ENCODE results near the gene ZNF787. TPM values are rescaled to one million over a fixed set of nuclear protein-coding genes. Genes with fewer than 3 reads are reported as not detected.

Gene ZNF787
- polyA plus RNA-seq, 2 of the 4 experiments (the other 2 are of a cell fraction): 12.5 to 35.1 TPM

- H3K9me3 ChIP-seq: no peaks in the 10 kb centered on the region
- ATAC-seq (no peak), DNase-seq (ENCODE audit: low read depth in 1 of 2, low spot score in 1 of 2) (no peak), FAIRE-seq (no peak)
- WGBS (ENCODE audit: missing lambda C conversion rate): 95% methylated on average over 13 of the region's 13 CpGs
- TF ChIP-seq BHLHE40 (IDR thresholded peaks at IDR 0.05; ENCODE audit: low read depth, low read length): no peak
- TF ChIP-seq HDAC2 (IDR thresholded peaks at IDR 0.05): no peak
- no peak for TF ChIP-seq EHMT2 (IDR thresholded peaks at IDR 0.05; ENCODE audit: low read depth)
- no peak for TF ChIP-seq JUN (IDR thresholded peaks at IDR 0.05)
- no peak for TF ChIP-seq RARB (CRISPR knock-in tag; IDR thresholded peaks at IDR 0.05)
- no peak for TF ChIP-seq FOSL2 (IDR thresholded peaks at IDR 0.05)
- no peak for TF ChIP-seq FOSL2 (CRISPR knock-in tag; IDR thresholded peaks at IDR 0.05)
- TF ChIP-seq RFX5 (IDR thresholded peaks at IDR 0.05): no peak
- TF ChIP-seq ZFP36 (IDR thresholded peaks at IDR 0.05; ENCODE audit: borderline replicate concordance, partially characterized antibody): no peak
- TF ChIP-seq TFCP2L1 (CRISPR knock-in tag; IDR thresholded peaks at IDR 0.05): no peak
- no peak for TF ChIP-seq TP53 (CRISPR knock-in tag; IDR thresholded peaks at IDR 0.05)
- no peak for TF ChIP-seq MAX (IDR thresholded peaks at IDR 0.05)
- no peak for TF ChIP-seq CBX8 (IDR thresholded peaks at IDR 0.05)
- TF ChIP-seq, protein P1, sequence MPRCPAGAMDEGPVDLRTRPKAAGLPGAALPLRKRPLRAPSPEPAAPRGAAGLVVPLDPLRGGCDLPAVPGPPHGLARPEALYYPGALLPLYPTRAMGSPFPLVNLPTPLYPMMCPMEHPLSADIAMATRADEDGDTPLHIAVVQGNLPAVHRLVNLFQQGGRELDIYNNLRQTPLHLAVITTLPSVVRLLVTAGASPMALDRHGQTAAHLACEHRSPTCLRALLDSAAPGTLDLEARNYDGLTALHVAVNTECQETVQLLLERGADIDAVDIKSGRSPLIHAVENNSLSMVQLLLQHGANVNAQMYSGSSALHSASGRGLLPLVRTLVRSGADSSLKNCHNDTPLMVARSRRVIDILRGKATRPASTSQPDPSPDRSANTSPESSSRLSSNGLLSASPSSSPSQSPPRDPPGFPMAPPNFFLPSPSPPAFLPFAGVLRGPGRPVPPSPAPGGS (IDR thresholded peaks at IDR 0.05): no peak
- H3K4me2 ChIP-seq: no peak overlapping the region
- ChIA-PET CTCF (interaction anchor here (0.9 to 3.8 kb wide), 4 partner anchors 8 to 40 kb away, joined by 3 to 14 read pairs (median 10); no protein-coding TSS in a partner anchor), POLR2A (no interaction called here)
- H3K27ac ChIP-seq: no peak overlapping the region
- peaks cover 8% of the 10 kb centered on the region; the same call in 2 of the 3 replicates for H3K4me1 ChIP-seq
- H3K4me3 ChIP-seq: no peak overlapping the region
Observed at GRCh38 chr19:56096665-56097064, 24.4 kb downstream of the ZNF787 start.

DNA sequence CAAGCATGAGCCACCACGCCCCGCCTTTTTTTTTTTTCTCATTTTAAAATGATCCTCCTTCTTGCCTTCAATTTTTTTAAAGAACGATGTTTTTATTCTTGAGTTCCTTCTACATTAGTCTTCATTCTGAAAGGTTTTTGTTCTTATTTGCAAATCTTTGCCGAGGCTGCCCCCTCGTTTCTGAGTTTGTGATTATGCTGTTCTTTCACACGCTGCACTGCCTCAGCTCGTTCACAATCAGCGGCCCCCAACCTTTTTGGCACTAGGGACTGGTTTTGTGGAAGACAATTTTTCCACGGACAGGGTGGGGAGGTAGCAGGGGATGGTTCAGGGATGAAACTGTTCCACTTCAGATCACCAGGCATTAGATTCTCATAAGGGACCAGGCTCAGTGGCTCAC is 26.6 kb downstream of the ZNF787 start:
- no peak overlapping the region for H3K27ac ChIP-seq

More for the DNA sequence above, 26.6 kb downstream of the ZNF787 start:
- Histone ChIP-seq H3K4me3 (no peak overlapping the region), H3K4me1 (peaks cover 18% of the 10 kb centered on the region), H3K9me3 (no peaks in the 10 kb centered on the region), H3K4me2 (no peak overlapping the region)
- 95% methylated on average over 8 of the region's 9 CpGs for whole genome bisulfite sequencing (ENCODE audit: missing lambda C conversion rate)
- no peak for ATAC-seq
- DNase-seq (ENCODE audit: low read depth in 1 of 2, low spot score in 1 of 2): no peak
- POLR2A ChIA-PET: no interaction called here
- no peak for FAIRE-seq
- TF ChIP-seq HMGXB4 (CRISPR knock-in tag; IDR thresholded peaks at IDR 0.05; ENCODE audit: borderline replicate concordance): no peak
- no peak for TF ChIP-seq RARB (CRISPR knock-in tag; IDR thresholded peaks at IDR 0.05)
- TF ChIP-seq FOSL2 (IDR thresholded peaks at IDR 0.05): no peak
- TF ChIP-seq FOSL2 (CRISPR knock-in tag; IDR thresholded peaks at IDR 0.05): no peak
- no peak for TF ChIP-seq HOXB5 (CRISPR knock-in tag; IDR thresholded peaks at IDR 0.05)
- no peak for TF ChIP-seq HOXA7 (CRISPR knock-in tag; IDR thresholded peaks at IDR 0.05)
- TF ChIP-seq MYC (IDR thresholded peaks at IDR 0.05; ENCODE audit: borderline replicate concordance, low read length): no peak
- no peak for TF ChIP-seq ZC3H11A (IDR thresholded peaks at IDR 0.05)
- TF ChIP-seq ATOH8 (CRISPR knock-in tag; IDR thresholded peaks at IDR 0.05; ENCODE audit: low read depth): no peak
- CTCF ChIA-PET: interaction anchor here (0.7 to 3.3 kb wide), 2 partner anchors 11 to 423 kb away, joined by 4 to 13 read pairs; no protein-coding TSS in a partner anchor

All from A549 (cell line).